SU-DHL-6 (cell line): ENCODE data around the gene STIM2.

Experiments used
- H2AFZ ChIP-seq: fragments of 200-600 bp; sonication (generic); 2 replicates; pipeline ENCODE4 v1.6.1; 2014; ENCODE audit warnings: low read depth, mild to moderate bottlenecking, moderate library complexity, mixed read lengths, antibody characterized with exemption, low read length; ENCODE audit not compliant: severe bottlenecking
- H3F3A ChIP-seq: fragments of 200-600 bp; shearing (Covaris generic); 2 replicates; pipeline ENCODE4 v1.6.0; 2016; ENCODE audit warnings: antibody characterized with exemption, mild to moderate bottlenecking; ENCODE audit not compliant: insufficient read depth
- H3K27ac ChIP-seq: fragments of 200-600 bp; sonication (generic); 2 replicates; pipeline ENCODE4 v1.5.1; 2016; ENCODE audit warnings: low read depth, mild to moderate bottlenecking, low read length, moderate library complexity, mixed read lengths
- H3K27me3 ChIP-seq: fragments of 200-600 bp; sonication (generic), shearing (Covaris generic); 2 replicates; pipeline ENCODE4 v1.6.0; 2014; ENCODE audit warnings: mild to moderate bottlenecking, low read length
- H3K36me3 ChIP-seq: fragments of 200-600 bp; sonication (generic); 2 replicates; pipeline ENCODE4 v1.6.1; 2014; ENCODE audit warnings: mild to moderate bottlenecking, low read length, mixed read lengths
- H3K4me2 ChIP-seq: fragments of 300-600, 200-600 bp; shearing (Covaris generic), sonication (generic); 2 replicates; pipeline ENCODE4 v1.6.0; 2014; ENCODE audit warnings: low read length, low read depth, mild to moderate bottlenecking; ENCODE audit not compliant: poor library complexity, severe bottlenecking
- H3K4me3 ChIP-seq: fragments of 200-600 bp; sonication (generic); 2 replicates; pipeline ENCODE4 v1.5.1; 2014; ENCODE audit warnings: antibody characterized with exemption, low read length, mild to moderate bottlenecking, mixed read lengths; ENCODE audit not compliant: insufficient read depth, poor library complexity, severe bottlenecking
- H3K79me2 ChIP-seq: fragments of 200-600 bp; sonication (generic); 2 replicates; pipeline ENCODE4 v1.6.1; 2014; ENCODE audit warnings: mild to moderate bottlenecking, low read length, moderate library complexity; ENCODE audit not compliant: insufficient read depth
- H3K9ac ChIP-seq: fragments of 200-600 bp; sonication (generic); 2 replicates; pipeline ENCODE4 v1.7.0; 2014; ENCODE audit warnings: mild to moderate bottlenecking, low read length
- H3K9me2 ChIP-seq: fragments of 200-600 bp; sonication (generic); replicated peaks from 2 replicates; pipeline ENCODE4 v1.6.1; 2014; ENCODE audit warnings: low read length; ENCODE audit not compliant: insufficient read depth
- H3K9me3 ChIP-seq: fragments of 200-600 bp; sonication (generic); 2 replicates; pipeline ENCODE4 v1.6.1; 2014; ENCODE audit warnings: low read length, mixed read lengths; ENCODE audit not compliant: insufficient read depth
- H4K20me1 ChIP-seq: fragments of 200-600 bp; sonication (generic); 2 replicates; pipeline ENCODE4 v1.6.1; 2014; ENCODE audit warnings: low read depth, mild to moderate bottlenecking, antibody characterized with exemption, low read length, moderate library complexity, mixed read lengths
- EZH2phosphoT487 ChIP-seq: fragments of 200-600 bp; sonication (generic), shearing (Covaris generic); conservative IDR thresholded peaks from 2 replicates; pipeline ENCODE4 v1.6.1; 2018; ENCODE audit warnings: mild to moderate bottlenecking, antibody characterized with exemption, low read length, moderate library complexity, mixed read lengths
- TF ChIP-seq, protein P1 (sequence below): fragments of 200-600 bp; sonication (generic); IDR thresholded peaks from one replicate; pipeline ENCODE4 v1.5.1; 2017; ENCODE audit warnings: antibody characterized with exemption, mild to moderate bottlenecking, low read length, moderate library complexity; ENCODE audit not compliant: insufficient read depth, poor library complexity, severe bottlenecking

STIM2 gene

DNA sequence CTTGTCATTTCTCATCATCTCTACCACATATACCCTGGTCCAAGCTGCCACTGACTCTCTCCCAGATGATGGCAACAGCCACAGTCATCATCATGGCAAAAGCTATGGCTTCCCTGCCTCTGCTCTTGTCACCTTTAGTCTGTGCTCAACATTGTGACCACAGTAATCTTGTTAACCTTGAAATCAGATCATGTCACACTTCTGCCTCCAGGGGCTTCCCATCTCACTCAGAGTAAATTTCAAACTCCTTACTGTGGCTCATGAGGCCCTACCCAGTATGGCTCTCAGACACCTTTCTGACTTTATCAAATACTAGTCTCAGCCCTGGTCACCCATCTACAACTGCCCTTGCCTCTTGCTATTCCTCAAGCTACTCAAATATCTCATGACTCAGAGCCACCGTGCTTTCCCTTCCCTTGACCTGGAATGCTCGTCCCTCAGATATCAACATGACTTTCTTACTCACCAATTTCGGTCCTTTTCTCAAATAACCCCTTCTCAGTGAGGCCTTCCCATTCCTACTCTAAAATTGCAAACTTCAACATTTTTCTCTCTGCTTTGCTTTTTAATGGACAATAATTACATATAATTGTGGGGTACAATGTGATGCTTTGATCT lies 41.1 kb upstream of the STIM2 start:
- peaks cover 7% of the 10 kb centered on the region; the same call in 1 of the 2 replicates for H3K36me3 ChIP-seq
- H3K9ac ChIP-seq: no peak overlapping the region
- no peak overlapping the region for H2AFZ ChIP-seq
- H3K27me3 ChIP-seq: no peaks in the 10 kb centered on the region
- H3K79me2 ChIP-seq: no peaks in the 10 kb centered on the region
- H3K9me3 ChIP-seq: peaks cover 14% of the 10 kb centered on the region; the same call in 1 of the 2 replicates
- no peaks in the 10 kb centered on the region for H3K9me2 ChIP-seq
- TF ChIP-seq, protein P1, sequence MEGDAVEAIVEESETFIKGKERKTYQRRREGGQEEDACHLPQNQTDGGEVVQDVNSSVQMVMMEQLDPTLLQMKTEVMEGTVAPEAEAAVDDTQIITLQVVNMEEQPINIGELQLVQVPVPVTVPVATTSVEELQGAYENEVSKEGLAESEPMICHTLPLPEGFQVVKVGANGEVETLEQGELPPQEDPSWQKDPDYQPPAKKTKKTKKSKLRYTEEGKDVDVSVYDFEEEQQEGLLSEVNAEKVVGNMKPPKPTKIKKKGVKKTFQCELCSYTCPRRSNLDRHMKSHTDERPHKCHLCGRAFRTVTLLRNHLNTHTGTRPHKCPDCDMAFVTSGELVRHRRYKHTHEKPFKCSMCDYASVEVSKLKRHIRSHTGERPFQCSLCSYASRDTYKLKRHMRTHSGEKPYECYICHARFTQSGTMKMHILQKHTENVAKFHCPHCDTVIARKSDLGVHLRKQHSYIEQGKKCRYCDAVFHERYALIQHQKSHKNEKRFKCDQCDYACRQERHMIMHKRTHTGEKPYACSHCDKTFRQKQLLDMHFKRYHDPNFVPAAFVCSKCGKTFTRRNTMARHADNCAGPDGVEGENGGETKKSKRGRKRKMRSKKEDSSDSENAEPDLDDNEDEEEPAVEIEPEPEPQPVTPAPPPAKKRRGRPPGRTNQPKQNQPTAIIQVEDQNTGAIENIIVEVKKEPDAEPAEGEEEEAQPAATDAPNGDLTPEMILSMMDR: no peak
- TF ChIP-seq EZH2phosphoT487: no peak
- H3K27ac ChIP-seq: no peak overlapping the region
- H3K4me2 ChIP-seq: no peak overlapping the region
- H3F3A ChIP-seq: peaks cover 8% of the 10 kb centered on the region; the same call in 1 of the 2 replicates
- H3K4me3 ChIP-seq: no peak overlapping the region
- H4K20me1 ChIP-seq: no peaks in the 10 kb centered on the region

DNA sequence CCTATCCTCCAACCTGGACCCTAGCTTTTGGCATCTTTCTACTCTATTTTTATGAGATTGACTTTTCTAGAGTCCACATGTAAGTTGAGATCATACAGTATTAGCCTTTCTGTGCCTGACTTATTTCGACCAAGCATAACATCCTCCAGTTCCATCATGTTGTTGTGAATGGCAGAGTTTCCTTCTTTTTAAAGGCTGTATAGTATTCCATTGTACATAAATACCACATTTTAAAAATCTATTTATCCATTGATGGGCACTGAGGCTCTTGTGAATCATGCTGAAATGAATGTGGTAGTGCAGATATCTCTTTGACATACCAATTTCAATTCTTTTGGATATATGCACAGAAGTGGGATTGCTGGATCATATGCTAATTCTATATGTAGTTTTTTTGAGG lies 40.3 kb upstream of the STIM2 start:
- H3K79me2 ChIP-seq: no peaks in the 10 kb centered on the region
- TF ChIP-seq, protein P1: no peak
- H3K4me3 ChIP-seq: no peak overlapping the region
- H3K9me3 ChIP-seq: peaks cover 14% of the 10 kb centered on the region; the same call in 1 of the 2 replicates
- H3K4me2 ChIP-seq: no peak overlapping the region
- no peak overlapping the region for H2AFZ ChIP-seq
- H3K9me2 ChIP-seq: no peaks in the 10 kb centered on the region
- peaks cover 12% of the 10 kb centered on the region; the same call in 1 of the 2 replicates for H3F3A ChIP-seq
- peaks cover 7% of the 10 kb centered on the region; the same call in 1 of the 2 replicates for H3K36me3 ChIP-seq
- H3K27ac ChIP-seq: no peak overlapping the region
- H3K27me3 ChIP-seq: no peaks in the 10 kb centered on the region
- no peak overlapping the region for H3K9ac ChIP-seq
- no peaks in the 10 kb centered on the region for H4K20me1 ChIP-seq

DNA sequence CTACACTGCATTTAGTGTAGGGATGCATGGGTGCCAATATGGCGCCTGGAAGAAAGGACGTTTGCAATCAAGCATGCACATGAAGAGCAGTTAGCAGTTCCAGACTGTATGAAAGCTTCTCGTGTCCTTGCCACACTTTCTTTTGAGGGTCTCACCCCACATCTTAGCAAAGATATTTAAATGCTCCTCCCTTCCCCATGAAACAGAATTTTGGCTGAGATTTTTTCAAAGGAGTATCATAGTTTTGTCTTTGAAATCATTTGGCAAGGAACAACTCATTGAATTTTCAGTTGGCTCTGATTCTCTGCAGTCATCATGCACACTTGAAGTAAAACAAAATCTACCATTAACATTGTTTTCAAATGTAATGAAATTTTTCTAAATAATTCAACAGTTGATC lies 39.6 kb upstream of the STIM2 start:
- Histone ChIP-seq H3K9ac (no peak overlapping the region), H3K4me3 (no peak overlapping the region), H3K27me3 (no peaks in the 10 kb centered on the region), H3K36me3 (peaks cover 7% of the 10 kb centered on the region; the same call in 1 of the 2 replicates), H3F3A (peaks cover 12% of the 10 kb centered on the region; the same call in 1 of the 2 replicates), H3K9me3 (peaks cover 14% of the 10 kb centered on the region; the same call in 1 of the 2 replicates), H3K4me2 (no peak overlapping the region), H3K9me2 (no peaks in the 10 kb centered on the region), H4K20me1 (no peaks in the 10 kb centered on the region), H3K79me2 (no peaks in the 10 kb centered on the region), H3K27ac (no peak overlapping the region), H2AFZ (no peak overlapping the region)
- no peak for TF ChIP-seq EZH2phosphoT487
- TF ChIP-seq, protein P1: no peak
